GM10266 (cell line): ENCODE results near the gene SLC5A10.
"Not testable (repeated sequence)": the region's sequence is repeated elsewhere in the genome, so short reads cannot be mapped to it uniquely, and the experiment has no call there.

ENCODE experiments used
- DNase-seq: peaks from one replicate; pipeline ENCODE4 v3.0.0; 2012; ENCODE audit errors: extremely low spot score
- TF ChIP-seq, protein P1 (sequence below): IDR thresholded peaks from 2 replicates; pipeline ENCODE4 v1.5.1; 2012; ENCODE audit warnings: mild to moderate bottlenecking, low read depth; ENCODE audit not compliant: control insufficient read depth, insufficient read depth; ENCODE audit errors: missing control alignments

Gene SLC5A10

DNA sequence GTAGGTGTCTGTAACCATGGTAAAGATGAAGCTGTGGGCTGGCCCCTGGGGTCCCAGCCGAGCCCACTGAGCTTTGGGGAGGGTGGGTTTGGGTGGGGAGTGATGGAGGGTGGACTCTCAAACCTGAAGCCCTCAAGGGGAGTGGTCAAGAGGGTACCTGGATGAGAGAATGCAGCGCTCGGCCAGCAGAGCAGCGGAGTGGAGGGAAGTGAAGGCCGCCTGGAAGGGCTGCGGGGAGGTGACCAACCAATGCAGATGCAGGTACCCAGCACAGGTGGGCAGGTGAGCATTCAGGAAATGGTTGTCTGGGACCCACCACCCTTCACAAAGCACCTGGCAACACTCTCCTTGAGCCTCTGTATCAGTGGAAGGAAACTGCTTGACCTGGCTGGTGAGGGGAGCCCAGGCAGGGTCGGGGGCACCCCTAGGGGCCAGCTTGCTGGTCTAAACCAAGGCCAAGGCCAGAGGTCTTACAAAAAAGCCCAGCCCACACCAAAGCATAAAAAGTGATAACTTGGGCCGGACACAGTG lies 3.4 kb upstream of the SLC5A10 start:
- TF ChIP-seq, protein P1, sequence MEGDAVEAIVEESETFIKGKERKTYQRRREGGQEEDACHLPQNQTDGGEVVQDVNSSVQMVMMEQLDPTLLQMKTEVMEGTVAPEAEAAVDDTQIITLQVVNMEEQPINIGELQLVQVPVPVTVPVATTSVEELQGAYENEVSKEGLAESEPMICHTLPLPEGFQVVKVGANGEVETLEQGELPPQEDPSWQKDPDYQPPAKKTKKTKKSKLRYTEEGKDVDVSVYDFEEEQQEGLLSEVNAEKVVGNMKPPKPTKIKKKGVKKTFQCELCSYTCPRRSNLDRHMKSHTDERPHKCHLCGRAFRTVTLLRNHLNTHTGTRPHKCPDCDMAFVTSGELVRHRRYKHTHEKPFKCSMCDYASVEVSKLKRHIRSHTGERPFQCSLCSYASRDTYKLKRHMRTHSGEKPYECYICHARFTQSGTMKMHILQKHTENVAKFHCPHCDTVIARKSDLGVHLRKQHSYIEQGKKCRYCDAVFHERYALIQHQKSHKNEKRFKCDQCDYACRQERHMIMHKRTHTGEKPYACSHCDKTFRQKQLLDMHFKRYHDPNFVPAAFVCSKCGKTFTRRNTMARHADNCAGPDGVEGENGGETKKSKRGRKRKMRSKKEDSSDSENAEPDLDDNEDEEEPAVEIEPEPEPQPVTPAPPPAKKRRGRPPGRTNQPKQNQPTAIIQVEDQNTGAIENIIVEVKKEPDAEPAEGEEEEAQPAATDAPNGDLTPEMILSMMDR = no peak
- no peak for DNase-seq

DNA sequence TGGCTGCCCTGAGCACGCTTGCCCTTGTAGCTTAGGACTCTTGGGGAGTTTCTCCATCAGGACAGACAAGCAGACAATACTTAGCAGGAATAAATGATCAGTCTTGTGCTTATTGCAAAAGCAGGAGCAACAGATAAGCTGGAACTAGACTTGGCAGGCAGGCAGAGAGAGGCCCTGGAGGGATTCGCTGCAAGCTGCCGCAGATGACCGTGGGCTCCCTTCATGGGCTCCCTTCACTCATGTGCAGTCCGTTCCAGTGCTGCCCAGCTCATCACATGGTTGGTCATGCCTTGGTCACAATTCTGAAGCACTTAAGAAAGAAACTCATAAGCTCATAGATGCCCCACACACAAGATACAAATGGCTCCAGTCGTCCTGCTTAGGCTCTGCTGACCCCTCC lies 2.4 kb upstream of the SLC5A10 start:
- TF ChIP-seq, protein P1 = no peak
- DNase-seq = no peak

DNA sequence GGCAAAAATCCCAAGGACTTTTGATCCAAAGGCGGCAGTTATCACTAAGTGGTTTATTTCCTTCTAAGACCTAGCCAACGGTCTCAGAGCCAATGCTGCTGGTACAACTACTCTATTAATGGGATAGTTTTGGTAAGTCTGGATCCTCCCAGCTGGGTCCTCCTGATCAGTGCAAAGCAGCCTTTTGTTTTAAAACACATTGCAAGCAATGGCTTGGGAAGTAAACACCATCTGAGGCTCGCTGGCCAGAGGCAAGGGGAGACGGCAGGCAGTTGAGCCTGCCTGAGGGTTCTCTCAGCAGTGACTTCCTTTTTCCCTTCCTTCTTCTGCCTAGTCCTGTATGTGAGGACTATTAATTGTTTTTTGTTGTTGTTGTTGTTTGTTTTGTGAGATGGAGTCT lies 1.6 kb upstream of the SLC5A10 start:
- TF ChIP-seq, protein P1 = no peak
- DNase-seq = no peak

DNA sequence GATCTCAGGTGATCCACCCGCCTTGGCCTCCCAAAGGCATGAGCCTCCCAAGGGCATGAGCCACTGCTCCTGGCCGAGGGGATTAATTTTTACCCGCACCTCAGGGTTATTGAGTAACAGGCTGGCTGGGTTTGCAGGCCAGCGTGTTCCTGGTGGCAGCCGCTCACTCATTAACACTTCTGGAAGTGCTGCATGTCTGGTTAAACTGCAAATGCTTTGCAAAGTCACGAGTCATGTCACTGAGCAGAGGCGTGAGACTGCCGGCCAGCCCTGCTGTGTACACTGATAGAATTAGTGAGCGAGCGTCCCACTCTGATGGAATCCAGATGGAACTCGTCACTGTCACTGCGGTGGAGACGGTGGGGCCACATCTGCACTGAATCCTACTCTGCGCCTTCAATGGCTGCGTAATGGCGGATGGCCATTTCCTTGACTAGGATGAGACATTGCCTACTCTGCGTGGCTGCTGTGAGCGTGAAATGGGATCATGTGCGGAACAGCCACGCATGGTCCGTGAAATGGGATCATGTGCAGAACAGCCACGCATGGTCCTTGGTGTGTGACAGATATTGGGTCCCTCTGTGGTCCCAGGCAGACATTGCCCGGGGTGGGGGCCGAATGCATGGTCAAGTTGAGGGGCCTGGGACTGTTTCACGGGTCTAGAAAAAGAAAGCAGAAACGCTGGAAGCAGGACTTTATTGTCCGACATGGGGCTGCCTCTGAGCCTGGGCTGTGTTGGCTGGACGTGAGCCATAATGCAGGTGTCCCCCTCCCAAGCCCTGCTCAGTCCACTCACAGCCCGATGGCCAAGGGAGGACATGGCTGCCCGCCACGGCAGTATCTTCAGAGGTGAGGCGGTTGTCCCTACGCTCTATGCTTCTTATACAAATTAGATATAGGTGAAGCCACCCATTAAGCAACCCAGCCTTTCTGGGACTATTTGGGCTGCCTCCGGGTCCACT lies 740 bp upstream of the SLC5A10 start:
- TF ChIP-seq, protein P1 = no peak
- DNase-seq = no peak

DNA sequence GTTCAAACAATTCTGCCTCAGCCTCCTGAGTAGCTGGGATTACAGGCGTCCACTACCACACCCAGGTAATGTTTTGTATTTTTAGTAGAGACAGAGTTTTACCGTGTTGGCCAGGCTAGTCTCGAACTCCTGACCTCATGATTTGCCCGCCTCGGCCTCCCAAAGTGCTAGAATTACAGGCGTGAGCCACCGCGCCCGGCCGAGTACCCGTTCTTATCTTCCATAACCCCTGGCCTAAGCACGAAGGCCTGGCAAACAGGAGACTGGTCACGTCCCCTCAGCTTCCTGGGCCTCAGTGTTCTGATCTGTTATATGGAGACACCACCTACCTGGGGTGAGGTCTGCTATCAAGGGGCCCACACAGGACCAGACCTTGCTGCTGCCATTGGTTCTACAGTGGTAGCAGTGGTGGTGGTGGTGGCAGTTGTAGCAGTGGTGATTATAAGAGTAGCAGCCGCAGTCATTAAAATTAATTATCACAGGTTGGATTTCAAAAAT lies 1.3 kb downstream of the SLC5A10 start:
- DNase-seq = no peak
- TF ChIP-seq, protein P1 = no peak

DNA sequence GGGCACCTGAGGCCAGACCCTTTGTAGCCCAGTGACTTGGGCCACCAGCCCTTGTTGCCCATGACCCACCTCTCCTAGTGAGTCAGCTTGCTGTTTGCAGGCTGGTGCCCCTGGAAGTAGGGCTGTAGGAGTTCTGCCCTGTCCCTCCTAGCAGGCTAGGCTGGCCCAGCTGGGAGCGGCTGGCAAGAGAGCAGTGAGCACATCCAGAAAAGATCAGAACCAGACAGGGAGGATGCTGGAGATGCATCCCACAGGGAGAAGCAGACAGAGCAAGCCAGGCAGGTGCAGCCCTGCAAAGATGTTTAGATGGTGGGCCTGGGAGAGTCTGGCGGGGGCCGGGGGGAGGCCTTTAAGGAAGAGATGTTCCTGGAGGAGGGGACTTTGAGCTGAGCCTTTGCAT lies 2.4 kb downstream of the SLC5A10 start:
- DNase-seq = no peak
- TF ChIP-seq, protein P1 = no peak

DNA sequence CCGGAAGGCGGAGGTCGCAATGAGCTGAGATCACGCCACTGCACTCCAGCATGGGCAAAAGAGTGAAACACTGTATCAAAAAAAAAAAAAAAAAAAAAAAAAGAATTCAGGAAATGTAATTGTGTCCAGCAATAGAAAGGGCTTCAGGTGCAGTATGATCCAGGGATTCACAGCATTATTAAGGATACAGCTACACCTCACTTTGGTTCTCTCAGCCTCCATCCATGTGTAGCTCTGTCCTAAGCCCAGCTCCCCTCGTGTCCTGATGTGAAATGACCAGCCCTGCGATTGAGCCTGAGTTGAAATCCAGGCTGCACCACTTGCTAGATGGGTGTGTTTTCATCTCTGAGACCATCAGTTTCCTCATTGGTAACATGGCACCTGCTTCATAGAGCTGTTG lies 3.0 kb downstream of the SLC5A10 start:
- TF ChIP-seq, protein P1 = no peak
- no peak for DNase-seq

DNA sequence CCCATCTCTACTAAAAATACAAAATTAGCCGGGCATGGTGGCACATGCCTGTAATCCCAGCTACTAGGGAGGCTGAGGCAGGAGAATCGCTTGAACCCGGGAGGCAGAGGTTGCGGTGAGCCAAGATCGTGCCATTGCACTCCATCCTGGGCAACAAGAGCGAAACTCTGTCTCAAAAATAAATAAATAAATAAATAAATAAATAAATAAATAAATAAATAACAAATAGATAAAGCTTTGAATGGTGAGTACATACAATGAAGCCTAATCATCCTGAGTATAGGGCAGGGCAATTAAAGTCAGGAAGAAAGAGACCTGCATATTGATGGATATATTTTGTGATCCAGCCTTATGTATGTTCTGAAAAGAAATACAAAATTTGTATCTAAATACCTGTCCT lies 4.1 kb downstream of the SLC5A10 start:
- DNase-seq = not testable (repeated sequence)
